Stimulated activated CD4-positive, alpha-beta T cell treated with anti-CD3 and anti-CD28 coated beads, Interleukin-4, amount 100 ng/mL, for 4 hours (primary cell): ENCODE results near the gene PRSS36.

Source experiments
- DNase-seq, 2 experiments: peaks; one replicate each; pipeline ENCODE4 v3.0.0-alpha.2; 2020

The PRSS36 gene

GRCh38 chr16:31094424-31095120, 55.3 kb downstream of the PRSS36 start, which contains the start of gene VKORC1:
TSS of gene VKORC1 (minus strand) at chr16:31094797. CDS start at chr16:31094729, 68 bp downstream.
- DNase-seq, result peak; percentile 81 to 82

- DNase-seq, result no peak
These were observed 55.8 kb downstream of the PRSS36 start for GRCh38 chr16:31094088-31094423.

- DNase-seq, result no peak
These were observed 56.6 kb downstream of the PRSS36 start for GRCh38 chr16:31093132-31093703.

- no peak for DNase-seq
These were observed 57.5 kb downstream of the PRSS36 start for GRCh38 chr16:31092330-31092729.

- no peak for DNase-seq
These were observed 59.3 kb downstream of the PRSS36 start for GRCh38 chr16:31090540-31090939.

- DNase-seq, result no peak
These were observed 60.7 kb downstream of the PRSS36 start for GRCh38 chr16:31089199-31089598.
